Measurements from ENCODE around the gene UPF2. TPM values are rescaled to one million over a fixed set of nuclear protein-coding genes. Genes with fewer than 3 reads are reported as not detected.
"Not testable (repeated sequence)": the region's sequence is repeated elsewhere in the genome, so short reads cannot be mapped to it uniquely, and the experiment has no call there.

The UPF2 gene
- total RNA-seq, 1 donor from 2014 or later: 7.9 TPM

GRCh38 chr10:11894381-11895107, 148.1 kb downstream of the UPF2 start:
- no peak for DNase-seq (ENCODE audit: low spot score in 2 of 2)
- Histone ChIP-seq H3K27ac (no peak overlapping the region), H3K36me3 (no peaks in the 10 kb centered on the region), H3K9me3 (no peaks in the 10 kb centered on the region), H3K4me3 (no peak overlapping the region), H3K27me3 (no peaks in the 10 kb centered on the region), H3K4me1 (no peaks in the 10 kb centered on the region)
- TF ChIP-seq, protein P1, sequence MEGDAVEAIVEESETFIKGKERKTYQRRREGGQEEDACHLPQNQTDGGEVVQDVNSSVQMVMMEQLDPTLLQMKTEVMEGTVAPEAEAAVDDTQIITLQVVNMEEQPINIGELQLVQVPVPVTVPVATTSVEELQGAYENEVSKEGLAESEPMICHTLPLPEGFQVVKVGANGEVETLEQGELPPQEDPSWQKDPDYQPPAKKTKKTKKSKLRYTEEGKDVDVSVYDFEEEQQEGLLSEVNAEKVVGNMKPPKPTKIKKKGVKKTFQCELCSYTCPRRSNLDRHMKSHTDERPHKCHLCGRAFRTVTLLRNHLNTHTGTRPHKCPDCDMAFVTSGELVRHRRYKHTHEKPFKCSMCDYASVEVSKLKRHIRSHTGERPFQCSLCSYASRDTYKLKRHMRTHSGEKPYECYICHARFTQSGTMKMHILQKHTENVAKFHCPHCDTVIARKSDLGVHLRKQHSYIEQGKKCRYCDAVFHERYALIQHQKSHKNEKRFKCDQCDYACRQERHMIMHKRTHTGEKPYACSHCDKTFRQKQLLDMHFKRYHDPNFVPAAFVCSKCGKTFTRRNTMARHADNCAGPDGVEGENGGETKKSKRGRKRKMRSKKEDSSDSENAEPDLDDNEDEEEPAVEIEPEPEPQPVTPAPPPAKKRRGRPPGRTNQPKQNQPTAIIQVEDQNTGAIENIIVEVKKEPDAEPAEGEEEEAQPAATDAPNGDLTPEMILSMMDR (IDR thresholded peaks at IDR 0.05): no peak
- intact Hi-C loops (cut with DNase I): no loop called here

- Histone ChIP-seq H3K4me1 (no peaks in the 10 kb centered on the region), H3K27ac (no peak overlapping the region), H3K36me3 (no peaks in the 10 kb centered on the region), H3K4me3 (no peak overlapping the region), H3K9me3 (no peaks in the 10 kb centered on the region), H3K27me3 (no peaks in the 10 kb centered on the region)
- intact Hi-C loops (cut with DNase I): no loop called here
- DNase-seq (ENCODE audit: low spot score in 2 of 2): no peak
- TF ChIP-seq, protein P1 (IDR thresholded peaks at IDR 0.05): no peak
These were observed 148.8 kb downstream of the UPF2 start for GRCh38 chr10:11893749-11894278.

GRCh38 chr10:11891776-11892486, 150.7 kb downstream of the UPF2 start:
- intact Hi-C loops (cut with DNase I): no loop called here
- no peak for DNase-seq (ENCODE audit: low spot score in 2 of 2)
- no peaks in the 10 kb centered on the region for H3K9me3 ChIP-seq
- H3K4me1 ChIP-seq: no peaks in the 10 kb centered on the region
- H3K27me3 ChIP-seq: no peaks in the 10 kb centered on the region
- TF ChIP-seq, protein P1 (IDR thresholded peaks at IDR 0.05): no peak
- no peak overlapping the region for H3K4me3 ChIP-seq
- no peak overlapping the region for H3K27ac ChIP-seq
- H3K36me3 ChIP-seq: no peaks in the 10 kb centered on the region

GRCh38 chr10:11889263-11889662, 153.3 kb downstream of the UPF2 start:
- intact Hi-C loops (cut with DNase I); H3K4me3 ChIP-seq; H3K27me3 ChIP-seq; H3K4me1 ChIP-seq; H3K27ac ChIP-seq; DNase-seq (ENCODE audit: low spot score in 2 of 2); H3K36me3 ChIP-seq; H3K9me3 ChIP-seq: not testable (repeated sequence)

DNA sequence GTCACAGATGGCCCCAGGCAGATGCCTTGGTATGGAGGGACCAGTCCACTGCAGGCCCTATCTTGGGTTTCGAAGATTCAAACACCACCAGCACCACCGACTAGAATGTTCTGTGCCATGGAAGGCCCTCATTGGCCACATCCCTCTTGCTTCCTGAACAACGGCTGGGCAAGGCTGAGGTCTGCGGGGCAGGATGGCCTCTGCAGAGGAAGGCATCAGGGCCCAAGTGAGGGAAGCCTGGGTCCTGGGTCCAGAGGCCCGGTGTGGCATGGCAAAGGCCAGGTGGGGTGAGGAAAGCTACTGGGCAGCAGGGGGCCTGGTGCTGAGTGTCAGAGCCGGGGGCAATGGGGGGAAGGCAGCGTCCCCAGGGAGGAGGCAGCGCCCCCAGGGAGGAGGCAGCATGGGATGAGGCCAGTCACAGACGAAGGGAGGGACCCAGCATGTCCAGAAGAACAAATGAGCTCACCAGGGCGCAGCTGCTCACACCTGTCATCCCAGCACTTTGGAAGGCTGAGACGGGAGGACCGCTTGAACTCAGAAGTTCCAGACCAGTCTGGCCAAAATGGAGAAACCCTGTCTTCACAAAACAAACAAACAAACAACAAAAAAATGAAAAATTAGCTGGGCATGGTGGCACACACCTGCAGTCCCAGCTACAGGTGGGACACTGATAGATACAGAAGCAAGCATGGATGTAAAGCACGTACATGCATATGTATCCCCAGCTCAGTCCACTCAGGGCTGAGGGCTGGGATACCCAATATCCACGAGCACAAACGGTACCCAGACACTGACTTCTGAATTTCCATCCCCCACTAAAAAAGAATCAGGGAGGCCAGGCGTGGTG, 155.0 kb downstream of the UPF2 start:
- H3K4me3 ChIP-seq: no peak overlapping the region
- intact Hi-C loops (cut with DNase I): no loop called here
- H3K27me3 ChIP-seq: no peaks in the 10 kb centered on the region
- H3K36me3 ChIP-seq: no peaks in the 10 kb centered on the region
- H3K27ac ChIP-seq: no peak overlapping the region
- H3K4me1 ChIP-seq: no peaks in the 10 kb centered on the region
- TF ChIP-seq, protein P1 (IDR thresholded peaks at IDR 0.05): no peak
- no peaks in the 10 kb centered on the region for H3K9me3 ChIP-seq
- DNase-seq (ENCODE audit: low spot score in 2 of 2): no peak
